HepG2 (cell line): Measurements from ENCODE around the gene SIRT7. TPM values are rescaled to one million over a fixed set of nuclear protein-coding genes. Genes with fewer than 3 reads are reported as not detected.
A peak's percentile ranks its signal among the peaks of the same experiment; 100 is the strongest.

Source experiments
- ATAC-seq: fragments of 200-7000 bp; cut with Tn5 transposase; 3 replicates; pipeline ENCODE4 v1.9.1; 2020; ENCODE audit warnings: mild to moderate bottlenecking, moderate library complexity
- BruUV-seq: library from RNA; stranded (reverse); fragments of 400-500 nt; replicated peaks from 2 replicates; lab custom pipeline; 2021; lab: Mats Ljungman, UMichigan
- CTCF ChIA-PET: fragments of 300-600 bp; formaldehyde crosslinking; extraction: SDS; loops from one replicate; lab custom pipeline; 2021; ENCODE audit warnings: low total read pairs, inconsistent platforms, low intra/inter-chr PET ratio; lab: Yijun Ruan, JAX
- POLR2A ChIA-PET: fragments of 350-600 bp; sonication (Branson Sonifier 250); formaldehyde crosslinking; loops from one replicate; lab custom pipeline; 2020; ENCODE audit warnings: antibody characterized with exemption, inconsistent platforms; lab: Yijun Ruan, JAX
- DNase-seq: peaks from one replicate; pipeline ENCODE4 v3.0.0-alpha.2; 2015; ENCODE audit warnings: low spot score
- FAIRE-seq: peaks from 3 replicates; lab custom pipeline; 2011; peaks lifted over from hg19 to GRCh38; lab: Jason Lieb, UNC
- H2AFZ ChIP-seq: one replicate; pipeline ENCODE4 v1.6.1; 2011; ENCODE audit warnings: low read length, inconsistent platforms
- H3K27ac ChIP-seq: fragments of 300-600 bp; 3 replicates; pipeline ENCODE4 v1.8.0; 2011; ENCODE audit warnings: mixed run types, mild to moderate bottlenecking, mixed read lengths, low read length, inconsistent platforms; ENCODE audit not compliant: insufficient read depth; ENCODE audit errors: extremely low read length
- H3K27me3 ChIP-seq, 2 experiments: fragments of 200-600 bp in 1 of 2; 2 replicates in 1 of 2; 3 replicates in 1 of 2; pipeline versions ENCODE4 v1.6.0 to v1.8.0; 2011; ENCODE audit warnings: low read length in 2 of 2, mild to moderate bottlenecking in 2 of 2, moderate library complexity in 2 of 2, inconsistent platforms in 1 of 2; ENCODE audit not compliant: insufficient read depth in 2 of 2, control insufficient read depth in 1 of 2
- H3K36me3 ChIP-seq, 2 experiments: fragments of 200-600 bp in 1 of 2; replicated peaks in 1 of 2; 2 replicates in 1 of 2; 3 replicates in 1 of 2; pipeline versions ENCODE4 v1.5.1 to v1.8.0; 2011; ENCODE audit warnings: low read length in 2 of 2, inconsistent platforms in 1 of 2; ENCODE audit not compliant: insufficient read depth in 2 of 2, control insufficient read depth in 1 of 2
- H3K4me1 ChIP-seq: 2 replicates; pipeline ENCODE4 v1.5.1; 2012; ENCODE audit warnings: low read length, inconsistent platforms; ENCODE audit not compliant: insufficient read depth
- H3K4me2 ChIP-seq: 2 replicates; pipeline ENCODE4 v1.6.0; 2011; ENCODE audit warnings: low read depth, low read length, inconsistent platforms
- H3K4me3 ChIP-seq, 3 experiments: fragments of 200-600 bp in 1 of 3; sonication (generic), shearing (Covaris generic) in 1 of 3; replicated peaks in 1 of 3; 2 replicates each; pipeline ENCODE4 v1.5.1; 2011 to 2016; ENCODE audit warnings: low read length in 3 of 3, inconsistent platforms in 2 of 3, low read depth in 2 of 3, mild to moderate bottlenecking in 2 of 3, control low read depth in 1 of 3, mixed read lengths in 1 of 3; ENCODE audit not compliant: insufficient read depth in 1 of 3
- H3K79me2 ChIP-seq: one replicate; pipeline ENCODE4 v1.6.1; 2011; ENCODE audit warnings: low read length, inconsistent platforms; ENCODE audit not compliant: insufficient read depth
- H3K9ac ChIP-seq: 2 replicates; pipeline ENCODE4 v1.6.0; 2011; ENCODE audit warnings: mild to moderate bottlenecking, low read depth, low read length, inconsistent platforms; ENCODE audit not compliant: insufficient read depth
- H3K9me3 ChIP-seq: 2 replicates; pipeline ENCODE4 v1.5.1; 2012; ENCODE audit warnings: mild to moderate bottlenecking, low read length
- H4K20me1 ChIP-seq: 2 replicates; pipeline ENCODE4 v1.6.0; 2011; ENCODE audit warnings: inconsistent platforms, mild to moderate bottlenecking, low read length, moderate library complexity; ENCODE audit not compliant: insufficient read depth
- CREB3 ChIP-seq: sonication (generic); formaldehyde crosslinking; IDR thresholded peaks from 2 replicates; pipeline ENCODE4 v1.5.0; 2020; ENCODE audit warnings: missing genetic modification reagents
- DRAP1 ChIP-seq: IDR thresholded peaks from 2 replicates; pipeline ENCODE4 v1.6.1; 2016; ENCODE audit warnings: missing genetic modification reagents, missing compliant biosample characterization
- E2F5 ChIP-seq: sonication (generic); formaldehyde crosslinking; conservative IDR thresholded peaks from 2 replicates; pipeline ENCODE4 v1.4.0; 2020; ENCODE audit warnings: missing genetic modification reagents
- FOXO4 ChIP-seq: sonication (generic); formaldehyde crosslinking; conservative IDR thresholded peaks from 2 replicates; pipeline ENCODE4 v1.8.1; 2023; ENCODE audit warnings: missing genetic modification reagents
- GFI1 ChIP-seq: sonication (generic); formaldehyde crosslinking; IDR thresholded peaks from 2 replicates; pipeline ENCODE4 v1.5.0; 2020; ENCODE audit warnings: missing genetic modification reagents, mild to moderate bottlenecking, borderline replicate concordance
- HMG20A ChIP-seq: IDR thresholded peaks from 2 replicates; pipeline ENCODE4 v1.6.1; 2016; ENCODE audit warnings: borderline replicate concordance
- HMGA1 ChIP-seq: sonication (generic); formaldehyde crosslinking; conservative IDR thresholded peaks from 2 replicates; pipeline ENCODE4 v1.4.0; 2020; ENCODE audit warnings: missing genetic modification reagents
- JDP2 ChIP-seq: sonication (generic); formaldehyde crosslinking; IDR thresholded peaks from 2 replicates; pipeline ENCODE4 v1.8.1; 2022; ENCODE audit warnings: missing genetic modification reagents, borderline replicate concordance
- NFYB ChIP-seq: sonication (generic); formaldehyde crosslinking; IDR thresholded peaks from 2 replicates; pipeline ENCODE4 v1.4.0; 2020; ENCODE audit warnings: missing genetic modification reagents
- TBL1XR1 ChIP-seq: fragments of 150-350 bp; IDR thresholded peaks from 2 replicates; pipeline ENCODE4 v1.6.1; 2014; ENCODE audit warnings: borderline replicate concordance, low read length; ENCODE audit not compliant: partially characterized antibody
- TEAD3 ChIP-seq: optimal IDR thresholded peaks from 2 replicates; pipeline ENCODE3; 2016; ENCODE audit warnings: borderline replicate concordance
- ZBTB25 ChIP-seq: IDR thresholded peaks from 2 replicates; pipeline ENCODE4 v1.6.1; 2018; ENCODE audit warnings: missing genetic modification reagents
- ZC3H4 ChIP-seq: sonication (generic); formaldehyde crosslinking; IDR thresholded peaks from 2 replicates; pipeline ENCODE4 v1.4.0; 2020; ENCODE audit warnings: missing genetic modification reagents, borderline replicate concordance
- ZFX ChIP-seq: sonication (generic); formaldehyde crosslinking; IDR thresholded peaks from 2 replicates; pipeline ENCODE4 v1.4.0; 2020; ENCODE audit warnings: mild to moderate bottlenecking, low read depth, missing genetic modification reagents, moderate library complexity
- ZMAT3 ChIP-seq: sonication (generic); formaldehyde crosslinking; conservative IDR thresholded peaks from 2 replicates; pipeline ENCODE4 v1.7.0; 2021; ENCODE audit warnings: missing genetic modification reagents
- ZNF232 ChIP-seq: sonication (generic); formaldehyde crosslinking; IDR thresholded peaks from 2 replicates; pipeline ENCODE4 v1.4.0; 2020; ENCODE audit warnings: missing genetic modification reagents, borderline replicate concordance
- ZNF431 ChIP-seq: sonication (generic); formaldehyde crosslinking; IDR thresholded peaks from 2 replicates; pipeline ENCODE4 v1.9.0; 2022; ENCODE audit warnings: missing genetic modification reagents, low read depth, mild to moderate bottlenecking, borderline replicate concordance
- ZNF530 ChIP-seq: sonication (generic); formaldehyde crosslinking; IDR thresholded peaks from 2 replicates; pipeline ENCODE4 v1.5.0; 2020; ENCODE audit warnings: low read depth, mild to moderate bottlenecking, missing genetic modification reagents
- ZNF598 ChIP-seq: sonication (generic); formaldehyde crosslinking; IDR thresholded peaks from 2 replicates; pipeline ENCODE4 v1.5.1; 2020; ENCODE audit warnings: mild to moderate bottlenecking, missing genetic modification reagents, borderline replicate concordance
- ZNF7 ChIP-seq: IDR thresholded peaks from 2 replicates; pipeline ENCODE4 v1.6.1; 2016; ENCODE audit warnings: missing biosample characterization, missing genetic modification reagents
- WGBS: methylation state at CpG from one replicate; pipeline ENCODE4 v1.1.6; 2017; ENCODE audit warnings: low lambda C conversion rate; 5-methylcytosine and 5-hydroxymethylcytosine counted together
- in situ Hi-C: cut with HindIII; loops from 2 replicates; pipeline ENCODE4 v1.10.0; 2017; ENCODE audit warnings: low pct_unique_long_range_greater_than_20kb; ENCODE audit not compliant: extremely low pct_ligation_motif_present
- intact Hi-C: fragments of 100-400 bp; cut with micrococcal nuclease; formaldehyde crosslinking; loops from one replicate; pipeline ENCODE4 v1.10.0; 2022; ENCODE audit not compliant: unreplicated experiment
- polyA plus RNA-seq, 8 experiments: library from polyadenylated mRNA; depleted of rRNA in 3 of 8; stranded (reverse) in 7 of 8; unstranded in 1 of 8; fragments of >200 nt; fragmentation: Illumina TruSeq in 4 of 8; extraction: Trizol in 4 of 8; gene quantifications; 2 replicates each; pipeline versions ENCODE4 v1.2.1 to v1.2.3, GENCODE V29; 2011 to 2016; ENCODE audit warnings: low read depth in 4 of 8, missing spikeins in 1 of 8, mixed read lengths in 1 of 8; ENCODE audit not compliant: insufficient read depth in 1 of 8
- total RNA-seq, 5 experiments: library from RNA; depleted of rRNA; stranded (reverse); fragments of >200 nt; fragmentation: Illumina TruSeq; extraction: Trizol; gene quantifications; 2 replicates each; pipeline ENCODE4 v1.2.3, GENCODE V29; 2016; ENCODE audit warnings: low read depth in 1 of 5

Gene SIRT7
- total and polyA plus RNA-seq, 2 of the 13 experiments (the other 11 are each of a cell fraction or from before 2014, with no cell fraction given): 8.3 to 24.8 TPM

GRCh38 chr17:81916234-81917001 is 1.6 kb downstream of the SIRT7 start:
- peak overlapping the region; percentile 87 to 94 (median 93) for H3K4me3 ChIP-seq
- POLR2A ChIA-PET: interaction anchor here (0.7 to 2.8 kb wide), 12 partner anchors 9 to 121 kb away, joined by 3 to 49 read pairs (median 5); partner anchors contain the start of genes ALYREF, ANAPC11, DCXR and MAFG
- peak; percentile 7 for TF ChIP-seq TEAD3 (CRISPR knock-in tag)
- TF ChIP-seq TBL1XR1: no peak
- TF ChIP-seq GFI1: no peak
- TF ChIP-seq DRAP1 (CRISPR knock-in tag): peak; percentile 66
- TF ChIP-seq ZNF431 (CRISPR knock-in tag): no peak
- peak; percentile 19; the same call in 1 of the 2 replicates for TF ChIP-seq ZFX (CRISPR knock-in tag)
- no peak for TF ChIP-seq FOXO4 (CRISPR knock-in tag)
- no peak for TF ChIP-seq ZNF530
- no peak for TF ChIP-seq JDP2 (CRISPR knock-in tag)
- TF ChIP-seq ZC3H4 (CRISPR knock-in tag): no peak
- TF ChIP-seq E2F5 (CRISPR knock-in tag): no peak
- no peak for TF ChIP-seq ZNF598 (CRISPR knock-in tag)
- TF ChIP-seq ZNF7 (CRISPR knock-in tag): no peak
- TF ChIP-seq HMGA1 (CRISPR knock-in tag): no peak
- no peak for TF ChIP-seq ZNF232
- TF ChIP-seq CREB3 (CRISPR knock-in tag): no peak
- no peak for TF ChIP-seq ZMAT3
- TF ChIP-seq NFYB (CRISPR knock-in tag): no peak
- no peak for TF ChIP-seq HMG20A (CRISPR knock-in tag)
- TF ChIP-seq ZBTB25 (CRISPR knock-in tag): no peak

More at GRCh38 chr17:81916234-81917001, 1.6 kb downstream of the SIRT7 start:
- H3K27me3 ChIP-seq: no peaks in the 10 kb centered on the region
- H3K4me1 ChIP-seq: peaks cover 34% of the 10 kb centered on the region
- DNase-seq (peak; percentile 74), ATAC-seq (peak; percentile 29), FAIRE-seq (peak; percentile 90)
- intact Hi-C loops (no loop called here), in situ Hi-C loops (no loop called here)
- H3K36me3 ChIP-seq: peaks cover 36 to 64% of the 10 kb centered on the region in 2 experiments
- H4K20me1 ChIP-seq: no peaks in the 10 kb centered on the region; the same call in 1 of the 2 replicates
- no peak overlapping the region for H2AFZ ChIP-seq
- WGBS: 53% methylated on average over 21 of the region's 21 CpGs
- BruUV-seq: no TSS peak
- H3K27ac ChIP-seq: peak overlapping the region; percentile 46
- peak overlapping the region; percentile 82 for H3K9ac ChIP-seq
- CTCF ChIA-PET: no interaction called here
- peak overlapping the region; percentile 94 for H3K4me2 ChIP-seq
- peaks cover 37% of the 10 kb centered on the region for H3K79me2 ChIP-seq
- no peaks in the 10 kb centered on the region for H3K9me3 ChIP-seq
